ENCODE results near the gene TMIGD3. TPM values are rescaled to one million over a fixed set of nuclear protein-coding genes. Genes with fewer than 3 reads are reported as not detected.

The TMIGD3 gene
- total RNA-seq, 2 donors from 2014 or later: 0.42 to 1.1 TPM

GRCh38 chr1:111496398-111496797 lies 7.0 kb downstream of the TMIGD3 start:
- Histone ChIP-seq H3K27me3 (no peaks in the 10 kb centered on the region), H3K9ac (ENCODE audit: low read depth in 2 of 2, low read length in 2 of 2) (no peak overlapping the region), H3K27ac (no peak overlapping the region), H3K36me3 (no peaks in the 10 kb centered on the region), H3K4me1 (no peaks in the 10 kb centered on the region), H3K4me3 (no peak overlapping the region), H3K9me3 (no peaks in the 10 kb centered on the region)
- no peak for DNase-seq
- intact Hi-C loops (cut with DNase I): no loop called here
- no peak for TF ChIP-seq CTCF (IDR thresholded peaks at IDR 0.05)

GRCh38 chr1:111491070-111491469 lies 12.4 kb downstream of the TMIGD3 start:
- H3K9me3 ChIP-seq: no peaks in the 10 kb centered on the region
- no peak overlapping the region for H3K9ac ChIP-seq (ENCODE audit: low read depth in 2 of 2, low read length in 2 of 2)
- no peak for TF ChIP-seq CTCF (IDR thresholded peaks at IDR 0.05)
- no peaks in the 10 kb centered on the region for H3K27me3 ChIP-seq
- H3K4me1 ChIP-seq: no peaks in the 10 kb centered on the region
- no peak overlapping the region for H3K27ac ChIP-seq
- no peak overlapping the region for H3K4me3 ChIP-seq
- H3K36me3 ChIP-seq: no peaks in the 10 kb centered on the region
- DNase-seq: no peak
- intact Hi-C loops (cut with DNase I): no loop called here

- no peak overlapping the region for H3K27ac ChIP-seq
- intact Hi-C loops (cut with DNase I): no loop called here
- TF ChIP-seq CTCF (IDR thresholded peaks at IDR 0.05): no peak
- no peak overlapping the region for H3K9ac ChIP-seq (ENCODE audit: low read depth in 2 of 2, low read length in 2 of 2)
- H3K27me3 ChIP-seq: no peaks in the 10 kb centered on the region
- H3K9me3 ChIP-seq: no peaks in the 10 kb centered on the region
- no peak overlapping the region for H3K4me3 ChIP-seq
- no peak for DNase-seq
- H3K36me3 ChIP-seq: no peaks in the 10 kb centered on the region
- no peaks in the 10 kb centered on the region for H3K4me1 ChIP-seq
These were observed 13.2 kb downstream of the TMIGD3 start for GRCh38 chr1:111490220-111490619.

GRCh38 chr1:111489604-111490003 lies 13.8 kb downstream of the TMIGD3 start:
- peak overlapping the region in 1 of 2 donors; percentile 12 for H3K9ac ChIP-seq (ENCODE audit: low read depth in 2 of 2, low read length in 2 of 2)
- no peaks in the 10 kb centered on the region for H3K4me1 ChIP-seq
- intact Hi-C loops (cut with DNase I): no loop called here
- no peak overlapping the region for H3K27ac ChIP-seq
- H3K36me3 ChIP-seq: no peaks in the 10 kb centered on the region
- no peak overlapping the region for H3K4me3 ChIP-seq
- no peaks in the 10 kb centered on the region for H3K27me3 ChIP-seq
- DNase-seq: no peak
- no peaks in the 10 kb centered on the region for H3K9me3 ChIP-seq
- TF ChIP-seq CTCF (IDR thresholded peaks at IDR 0.05): no peak

GRCh38 chr1:111488669-111489068 lies 14.8 kb downstream of the TMIGD3 start:
- Histone ChIP-seq H3K4me3 (no peak overlapping the region), H3K9me3 (no peaks in the 10 kb centered on the region), H3K27ac (no peak overlapping the region), H3K36me3 (no peaks in the 10 kb centered on the region), H3K9ac (ENCODE audit: low read depth in 2 of 2, low read length in 2 of 2) (no peak overlapping the region), H3K27me3 (no peaks in the 10 kb centered on the region), H3K4me1 (no peaks in the 10 kb centered on the region)
- TF ChIP-seq CTCF (IDR thresholded peaks at IDR 0.05): no peak
- intact Hi-C loops (cut with DNase I): no loop called here
- no peak for DNase-seq

- no peak overlapping the region for H3K4me3 ChIP-seq
- intact Hi-C loops (cut with DNase I): no loop called here
- no peak for TF ChIP-seq CTCF (IDR thresholded peaks at IDR 0.05)
- H3K36me3 ChIP-seq: no peaks in the 10 kb centered on the region
- no peaks in the 10 kb centered on the region for H3K9me3 ChIP-seq
- H3K27me3 ChIP-seq: no peaks in the 10 kb centered on the region
- no peak overlapping the region for H3K9ac ChIP-seq (ENCODE audit: low read depth in 2 of 2, low read length in 2 of 2)
- no peak for DNase-seq
- no peak overlapping the region for H3K27ac ChIP-seq
- no peaks in the 10 kb centered on the region for H3K4me1 ChIP-seq
These were observed 16.3 kb downstream of the TMIGD3 start for GRCh38 chr1:111487133-111487532.

All from colonic mucosa (tissue), 4 donors.